OCI-LY7 (cell line): Measurements from ENCODE around the gene TIGD2.

Experiments
- EZH2phosphoT487 ChIP-seq: fragments of 200-600 bp; sonication (generic); IDR thresholded peaks from 2 replicates; pipeline ENCODE4 v1.6.1; 2018; ENCODE audit warnings: low read depth, borderline replicate concordance, mild to moderate bottlenecking, mixed run types, antibody characterized with exemption, low read length, moderate library complexity, mixed read lengths
- TF ChIP-seq, protein P1 (sequence below): fragments of 200-600 bp; sonication (generic); conservative IDR thresholded peaks from 2 replicates; pipeline ENCODE4 v1.5.1; 2014; ENCODE audit warnings: mild to moderate bottlenecking, antibody characterized with exemption, low read length, moderate library complexity, mixed read lengths

DNA sequence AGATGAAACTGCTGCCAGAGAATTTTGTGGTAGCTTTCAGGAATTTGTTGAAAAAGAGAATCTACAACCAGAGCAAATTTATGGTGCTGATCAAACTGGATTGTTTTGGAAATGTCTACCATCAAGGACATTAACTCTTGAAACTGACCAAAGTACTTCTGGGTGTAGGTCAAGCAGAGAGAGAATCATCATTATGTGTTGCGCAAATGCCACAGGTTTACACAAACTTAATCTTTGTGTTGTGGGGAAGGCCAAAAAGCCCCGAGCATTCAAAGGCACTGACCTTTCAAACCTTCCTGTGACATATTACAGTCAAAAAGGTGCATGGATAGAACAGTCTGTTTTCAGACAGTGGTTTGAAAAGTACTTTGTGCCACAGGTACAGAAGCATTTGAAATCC lies 2.1 kb downstream of the TIGD2 start:
- TF ChIP-seq, protein P1, sequence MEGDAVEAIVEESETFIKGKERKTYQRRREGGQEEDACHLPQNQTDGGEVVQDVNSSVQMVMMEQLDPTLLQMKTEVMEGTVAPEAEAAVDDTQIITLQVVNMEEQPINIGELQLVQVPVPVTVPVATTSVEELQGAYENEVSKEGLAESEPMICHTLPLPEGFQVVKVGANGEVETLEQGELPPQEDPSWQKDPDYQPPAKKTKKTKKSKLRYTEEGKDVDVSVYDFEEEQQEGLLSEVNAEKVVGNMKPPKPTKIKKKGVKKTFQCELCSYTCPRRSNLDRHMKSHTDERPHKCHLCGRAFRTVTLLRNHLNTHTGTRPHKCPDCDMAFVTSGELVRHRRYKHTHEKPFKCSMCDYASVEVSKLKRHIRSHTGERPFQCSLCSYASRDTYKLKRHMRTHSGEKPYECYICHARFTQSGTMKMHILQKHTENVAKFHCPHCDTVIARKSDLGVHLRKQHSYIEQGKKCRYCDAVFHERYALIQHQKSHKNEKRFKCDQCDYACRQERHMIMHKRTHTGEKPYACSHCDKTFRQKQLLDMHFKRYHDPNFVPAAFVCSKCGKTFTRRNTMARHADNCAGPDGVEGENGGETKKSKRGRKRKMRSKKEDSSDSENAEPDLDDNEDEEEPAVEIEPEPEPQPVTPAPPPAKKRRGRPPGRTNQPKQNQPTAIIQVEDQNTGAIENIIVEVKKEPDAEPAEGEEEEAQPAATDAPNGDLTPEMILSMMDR = no peak
- TF ChIP-seq EZH2phosphoT487 = no peak
